ENCODE results near the gene CHST3. TPM values are rescaled to one million over a fixed set of nuclear protein-coding genes. Genes with fewer than 3 reads are reported as not detected.

The CHST3 gene
- total and polyA plus RNA-seq, 10 of the 15 experiments (the other 5 are each of a cell fraction or from before 2014, with no cell fraction given): 0.03 to 0.50 (median 0.05) TPM; not detected in 2

- TF ChIP-seq BCL3 (IDR thresholded peaks at IDR 0.05; ENCODE audit: borderline replicate concordance, insufficient read depth, low read depth, low read length, poor library complexity, severe bottlenecking) (no peak), RELB (IDR thresholded peaks at IDR 0.05; ENCODE audit: low read depth) (no peak), CHD1 (IDR thresholded peaks at IDR 0.05; ENCODE audit: low read depth, low read length) (no peak), ZNF687 (IDR thresholded peaks at IDR 0.05) (no peak), POLR2AphosphoS2 (IDR thresholded peaks at IDR 0.05; ENCODE audit: low read depth, low read length) (no peak), YY1 (IDR thresholded peaks at IDR 0.05; ENCODE audit: low read depth, low read length) (no peak)
Observed at GRCh38 chr10:71945819-71946474, 18.2 kb upstream of the CHST3 start (continued).

Measured in GM12878 (cell line).